OCI-LY1 (cell line): Measurements from ENCODE around the gene CREB3L1.

Experiments used
- EZH2 ChIP-seq: fragments of 200-600 bp; sonication (generic), shearing (Covaris generic); IDR thresholded peaks from 2 replicates; pipeline ENCODE4 v1.8.0; 2017; ENCODE audit warnings: borderline replicate concordance, mixed run types, mild to moderate bottlenecking, antibody characterized with exemption, low read length, moderate library complexity, mixed read lengths
- TF ChIP-seq, protein P1 (sequence below): fragments of 200-600 bp; sonication (generic), shearing (Covaris generic); IDR thresholded peaks from 2 replicates; pipeline ENCODE4 v1.5.1; 2017; ENCODE audit warnings: mild to moderate bottlenecking, antibody characterized with exemption, low read length, moderate library complexity, mixed read lengths

DNA sequence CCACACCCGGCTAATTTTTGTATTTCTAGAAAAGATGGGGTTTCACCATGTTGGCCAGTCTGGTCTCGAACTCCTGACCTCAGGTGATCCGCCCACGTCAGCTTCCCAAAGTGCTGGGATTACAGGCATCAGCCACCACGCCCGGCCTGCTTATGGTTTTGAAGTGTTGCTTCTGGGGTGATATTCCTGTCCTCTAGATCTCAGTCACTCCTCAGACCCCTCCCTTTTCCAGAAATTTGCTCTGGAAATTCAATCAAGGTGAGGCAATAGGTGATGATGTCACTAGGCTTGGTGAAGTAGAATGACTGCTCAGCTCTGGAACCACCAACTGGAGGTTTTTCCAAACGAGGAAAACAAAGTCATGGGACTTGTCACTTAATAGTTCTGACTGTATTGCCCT, 36.6 kb upstream of the CREB3L1 start:
- TF ChIP-seq, protein P1, sequence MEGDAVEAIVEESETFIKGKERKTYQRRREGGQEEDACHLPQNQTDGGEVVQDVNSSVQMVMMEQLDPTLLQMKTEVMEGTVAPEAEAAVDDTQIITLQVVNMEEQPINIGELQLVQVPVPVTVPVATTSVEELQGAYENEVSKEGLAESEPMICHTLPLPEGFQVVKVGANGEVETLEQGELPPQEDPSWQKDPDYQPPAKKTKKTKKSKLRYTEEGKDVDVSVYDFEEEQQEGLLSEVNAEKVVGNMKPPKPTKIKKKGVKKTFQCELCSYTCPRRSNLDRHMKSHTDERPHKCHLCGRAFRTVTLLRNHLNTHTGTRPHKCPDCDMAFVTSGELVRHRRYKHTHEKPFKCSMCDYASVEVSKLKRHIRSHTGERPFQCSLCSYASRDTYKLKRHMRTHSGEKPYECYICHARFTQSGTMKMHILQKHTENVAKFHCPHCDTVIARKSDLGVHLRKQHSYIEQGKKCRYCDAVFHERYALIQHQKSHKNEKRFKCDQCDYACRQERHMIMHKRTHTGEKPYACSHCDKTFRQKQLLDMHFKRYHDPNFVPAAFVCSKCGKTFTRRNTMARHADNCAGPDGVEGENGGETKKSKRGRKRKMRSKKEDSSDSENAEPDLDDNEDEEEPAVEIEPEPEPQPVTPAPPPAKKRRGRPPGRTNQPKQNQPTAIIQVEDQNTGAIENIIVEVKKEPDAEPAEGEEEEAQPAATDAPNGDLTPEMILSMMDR = no peak
- TF ChIP-seq EZH2 = no peak
